Measurements from ENCODE around the gene NEDD4. TPM values are rescaled to one million over a fixed set of nuclear protein-coding genes. Genes with fewer than 3 reads are reported as not detected.
"Not testable (repeated sequence)": the region's sequence is repeated elsewhere in the genome, so short reads cannot be mapped to it uniquely, and the experiment has no call there.

The NEDD4 gene
- total and polyA plus RNA-seq, 7 donors, result 3.2 to 28.6 (median 19.4) TPM

DNA sequence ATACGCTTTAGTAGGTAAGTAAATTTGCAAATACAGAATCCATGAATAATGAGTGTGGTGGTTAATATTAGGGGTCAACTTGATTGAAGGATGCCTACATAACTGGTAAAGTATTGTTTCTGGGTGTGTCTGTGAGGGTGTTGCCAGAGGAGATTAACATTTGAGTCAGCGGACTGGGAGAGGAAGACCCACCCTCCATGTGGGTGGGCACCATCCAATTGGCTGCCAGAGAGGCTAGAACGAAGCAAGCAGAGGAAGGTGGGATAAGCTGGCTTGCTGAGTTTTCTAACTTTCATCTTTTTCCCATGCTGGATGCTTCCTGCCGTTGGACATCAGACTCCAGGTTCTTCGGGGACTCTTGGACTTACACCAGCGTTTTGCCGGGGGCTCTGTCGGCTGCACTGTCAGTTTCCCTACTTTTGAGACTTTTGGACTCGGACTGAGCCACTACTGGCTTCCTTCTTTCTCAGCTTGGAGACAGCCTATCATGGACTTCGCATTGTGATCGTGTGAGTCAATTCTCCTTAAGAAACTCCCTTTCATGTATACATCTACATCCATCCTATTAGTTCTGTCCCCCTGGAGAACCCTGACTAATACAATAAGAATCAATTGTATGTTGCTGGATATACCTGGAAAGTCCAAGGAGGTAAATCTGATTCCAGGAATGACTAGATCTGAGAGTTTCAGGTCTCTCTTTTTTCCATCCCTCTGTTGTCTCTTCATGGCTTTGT, 25.8 kb upstream of the NEDD4 start:
- WGBS, 2 donors, result 83 to 90% methylated on average over 11 of the region's 11 CpGs
- Histone ChIP-seq H3K9me3 (peaks cover 0 to 5% (median 0%) of the 10 kb centered on the region in 4 donors), H3K27me3 (no peaks in the 10 kb centered on the region), H3K27ac (no peak overlapping the region), H3K4me1 (no peaks in the 10 kb centered on the region), H3K36me3 (no peaks in the 10 kb centered on the region), H3K4me3 (no peak overlapping the region)
- no peak for TF ChIP-seq POLR2AphosphoS5 (IDR thresholded peaks at IDR 0.05)
- TF ChIP-seq CTCF (IDR thresholded peaks at IDR 0.05), result no peak
- no peak for TF ChIP-seq POLR2A (IDR thresholded peaks at IDR 0.05)
- TF ChIP-seq EP300 (IDR thresholded peaks at IDR 0.05), result no peak
- intact Hi-C loops (cut with DNase I), result no loop called here
- DNase-seq, result no peak

DNA sequence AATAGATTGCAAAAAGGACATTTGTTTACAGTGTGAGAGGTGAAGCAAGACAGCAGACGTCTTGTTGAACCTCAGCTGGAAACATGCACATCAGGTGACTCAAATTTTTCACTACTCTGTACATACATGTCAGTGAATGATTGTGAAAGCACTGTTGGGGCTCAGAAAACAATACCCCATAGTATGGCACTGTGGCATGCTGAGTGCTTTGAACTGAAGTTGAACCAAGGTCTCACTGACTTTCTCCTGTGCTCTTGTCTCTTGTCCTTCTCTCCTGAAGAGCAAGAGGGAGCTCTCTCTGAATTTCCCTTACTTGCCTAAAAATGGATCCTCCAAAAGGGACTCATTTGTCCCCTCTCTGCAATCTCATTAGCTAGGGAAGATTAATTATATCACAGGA, 24.5 kb upstream of the NEDD4 start:
- intact Hi-C loops (cut with DNase I), result no loop called here
- no peak overlapping the region for H3K4me3 ChIP-seq
- no peak for TF ChIP-seq POLR2A (IDR thresholded peaks at IDR 0.05)
- TF ChIP-seq CTCF (IDR thresholded peaks at IDR 0.05), result no peak
- TF ChIP-seq POLR2AphosphoS5 (IDR thresholded peaks at IDR 0.05), result no peak
- no peak for TF ChIP-seq EP300 (IDR thresholded peaks at IDR 0.05)
- H3K27me3 ChIP-seq, result no peaks in the 10 kb centered on the region
- H3K27ac ChIP-seq, result no peak overlapping the region
- H3K36me3 ChIP-seq, result no peaks in the 10 kb centered on the region
- no peak for DNase-seq
- no peaks in the 10 kb centered on the region for H3K4me1 ChIP-seq
- 39 to 44% methylated on average over 1 of the region's 1 CpG for WGBS, 2 donors
- H3K9me3 ChIP-seq, result peaks cover 0 to 5% (median 0%) of the 10 kb centered on the region in 4 donors

- H3K9me3 ChIP-seq, result peaks cover 0 to 5% (median 0%) of the 10 kb centered on the region in 4 donors
- intact Hi-C loops (cut with DNase I), result no loop called here
- TF ChIP-seq CTCF (IDR thresholded peaks at IDR 0.05) (no peak), EP300 (IDR thresholded peaks at IDR 0.05) (no peak), POLR2A (IDR thresholded peaks at IDR 0.05) (no peak), POLR2AphosphoS5 (IDR thresholded peaks at IDR 0.05) (no peak)
- no peaks in the 10 kb centered on the region for H3K36me3 ChIP-seq
- DNase-seq, result no peak
- no peak overlapping the region for H3K27ac ChIP-seq
- H3K27me3 ChIP-seq, result no peaks in the 10 kb centered on the region
- WGBS, 2 donors, result 86 to 89% methylated on average over 5 of the region's 5 CpGs
- no peak overlapping the region for H3K4me3 ChIP-seq
- no peaks in the 10 kb centered on the region for H3K4me1 ChIP-seq
Observed at GRCh38 chr15:56017511-56017910, 24.1 kb upstream of the NEDD4 start.

DNA sequence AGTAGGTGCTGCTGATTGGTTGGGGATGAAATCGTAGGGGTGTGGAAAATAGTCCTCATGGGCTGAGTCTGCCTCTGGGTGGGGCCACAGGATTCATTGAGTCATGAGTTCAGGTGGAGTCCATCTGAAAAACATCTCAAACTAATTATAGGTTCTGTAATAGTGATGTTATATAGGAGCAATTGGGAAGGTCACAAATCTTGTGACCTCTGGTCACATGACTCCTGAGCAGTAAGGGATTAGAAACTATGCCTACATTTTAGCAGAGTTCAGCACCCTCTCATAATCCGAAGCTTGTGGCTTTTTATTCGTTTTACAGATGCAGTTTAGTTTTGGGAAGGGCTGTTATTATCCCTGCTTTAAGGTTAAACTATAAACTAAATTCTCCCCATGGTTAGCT, 22.9 kb upstream of the NEDD4 start:
- TF ChIP-seq CTCF (IDR thresholded peaks at IDR 0.05) (no peak), EP300 (IDR thresholded peaks at IDR 0.05) (no peak), POLR2A (IDR thresholded peaks at IDR 0.05) (no peak), POLR2AphosphoS5 (IDR thresholded peaks at IDR 0.05) (no peak)
- DNase-seq, result no peak
- Histone ChIP-seq H3K4me1 (no peaks in the 10 kb centered on the region), H3K9me3 (peaks cover 0 to 5% (median 0%) of the 10 kb centered on the region in 4 donors), H3K4me3 (no peak overlapping the region), H3K27me3 (no peaks in the 10 kb centered on the region), H3K36me3 (no peaks in the 10 kb centered on the region), H3K27ac (no peak overlapping the region)
- intact Hi-C loops (cut with DNase I), result no loop called here
- 41 to 75% methylated on average over 3 of the region's 3 CpGs for WGBS, 2 donors

DNA sequence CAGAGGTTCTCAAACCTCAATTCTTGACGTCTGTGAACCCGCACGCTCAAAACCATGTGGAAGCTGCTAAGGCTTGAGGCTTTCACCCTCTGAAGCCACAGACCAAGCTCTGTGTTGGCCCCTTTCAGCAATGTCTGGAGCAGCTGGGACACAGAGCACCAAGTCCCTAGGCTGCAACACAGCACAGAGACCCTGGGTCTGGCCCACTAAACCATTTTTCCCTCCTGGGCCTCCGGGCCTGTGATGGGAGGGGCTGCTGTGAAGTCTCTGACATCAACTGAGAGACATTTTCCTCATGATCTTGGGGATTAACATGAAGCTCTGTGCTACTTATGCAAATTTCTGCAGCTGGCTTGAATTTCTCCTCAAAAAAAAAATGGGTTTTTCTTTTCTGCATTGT, 21.3 kb upstream of the NEDD4 start:
- H3K4me3 ChIP-seq, result no peak overlapping the region
- H3K9me3 ChIP-seq, result peaks cover 0 to 5% (median 0%) of the 10 kb centered on the region in 4 donors
- no peaks in the 10 kb centered on the region for H3K27me3 ChIP-seq
- TF ChIP-seq POLR2A (IDR thresholded peaks at IDR 0.05) (no peak), EP300 (IDR thresholded peaks at IDR 0.05) (no peak), POLR2AphosphoS5 (IDR thresholded peaks at IDR 0.05) (no peak), CTCF (IDR thresholded peaks at IDR 0.05) (no peak)
- H3K4me1 ChIP-seq, result no peaks in the 10 kb centered on the region
- H3K27ac ChIP-seq, result no peak overlapping the region
- 91 to 92% methylated on average over 4 of the region's 4 CpGs for WGBS, 2 donors
- intact Hi-C loops (cut with DNase I), result no loop called here
- no peak for DNase-seq
- H3K36me3 ChIP-seq, result no peaks in the 10 kb centered on the region

DNA sequence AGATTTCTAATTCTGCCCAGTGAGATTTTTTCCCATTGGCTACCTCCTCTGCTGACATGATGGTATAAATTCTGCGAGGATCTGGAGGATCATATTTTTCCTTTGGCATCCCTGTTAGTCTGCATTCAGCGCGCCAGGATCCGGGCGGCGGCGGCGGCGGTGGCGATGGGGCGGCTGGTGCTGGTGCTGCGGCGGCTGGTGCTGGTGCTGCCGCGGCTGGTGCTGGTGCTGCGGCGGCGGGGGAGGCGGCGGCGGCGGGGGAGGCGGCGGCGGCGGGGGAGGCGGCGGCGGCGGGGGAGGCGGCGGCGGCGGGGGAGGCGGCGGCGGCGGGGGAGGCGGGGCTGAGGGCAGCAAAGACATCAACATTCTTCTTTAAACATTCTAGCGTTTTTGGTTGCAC, 13.6 kb upstream of the NEDD4 start:
- Histone ChIP-seq H3K4me3 (peak overlapping the region in 3 of 4 donors; percentile 15 to 42 (median 21)), H3K27ac (peak overlapping the region in 2 of 4 donors; percentile 66)
- intact Hi-C loops (cut with DNase I); H3K4me1 ChIP-seq; H3K27me3 ChIP-seq; H3K9me3 ChIP-seq; H3K36me3 ChIP-seq; DNase-seq: not testable (repeated sequence)
- 66 to 75% methylated on average over 40 of the region's 40 CpGs for WGBS, 2 donors

GRCh38 chr15:56006371-56006770, 13.0 kb upstream of the NEDD4 start:
- H3K27ac ChIP-seq, result peak overlapping the region in 2 of 4 donors; percentile 66
- WGBS, 2 donors, result 75 to 89% methylated on average over 5 of the region's 5 CpGs
- not testable (repeated sequence) for H3K36me3 ChIP-seq

More at GRCh38 chr15:56006371-56006770, 13.0 kb upstream of the NEDD4 start:
- H3K27me3 ChIP-seq; H3K9me3 ChIP-seq; intact Hi-C loops (cut with DNase I); H3K4me1 ChIP-seq; DNase-seq: not testable (repeated sequence)
- H3K4me3 ChIP-seq, result peak overlapping the region in 2 of 4 donors; percentile 15 to 42
